GM23338 (cell line): Measurements from ENCODE around the gene HOXA1. TPM values are rescaled to one million over a fixed set of nuclear protein-coding genes. Genes with fewer than 3 reads are reported as not detected.

ENCODE experiments used
- ATAC-seq: fragments of 200-7000 bp; cut with Tn5 transposase; 3 replicates; pipeline ENCODE4 v1.9.1; 2020
- DNase-seq: peaks from one replicate; pipeline ENCODE4 v3.0.0-alpha.2; 2015; ENCODE audit warnings: low spot score
- H2AFZ ChIP-seq: fragments of 200-600 bp; sonication (generic); 2 replicates; pipeline ENCODE4 v1.8.0; 2016; ENCODE audit warnings: antibody characterized with exemption, mild to moderate bottlenecking, moderate library complexity
- H3F3A ChIP-seq: fragments of 200-600 bp; sonication (generic); replicated peaks from 2 replicates; pipeline ENCODE4 v1.8.0; 2017; ENCODE audit warnings: antibody characterized with exemption, mixed run types, low read depth
- H3K27ac ChIP-seq: fragments of 200-600 bp; sonication (generic); 2 replicates; pipeline ENCODE4 v1.6.1; 2016; ENCODE audit warnings: low read depth
- H3K27me3 ChIP-seq: fragments of 200-600 bp; sonication (generic); 2 replicates; pipeline ENCODE4 v1.8.0; 2016; ENCODE audit warnings: mild to moderate bottlenecking, mixed run types, moderate library complexity; ENCODE audit not compliant: insufficient read depth
- H3K36me3 ChIP-seq: fragments of 200-600 bp; sonication (generic); 2 replicates; pipeline ENCODE4 v1.8.0; 2016; ENCODE audit warnings: mild to moderate bottlenecking; ENCODE audit not compliant: insufficient read depth
- H3K4me1 ChIP-seq: fragments of 200-600 bp; sonication (generic); 2 replicates; pipeline ENCODE4 v1.8.0; 2016; ENCODE audit warnings: mild to moderate bottlenecking, moderate library complexity; ENCODE audit not compliant: insufficient read depth
- H3K4me2 ChIP-seq: fragments of 200-600 bp; sonication (generic); 2 replicates; pipeline ENCODE4 v1.7.1; 2017; ENCODE audit warnings: mixed run types
- H3K4me3 ChIP-seq: fragments of 200-600 bp; sonication (generic); 2 replicates; pipeline ENCODE4 v1.6.1; 2016; ENCODE audit warnings: mixed run types
- H3K79me2 ChIP-seq: fragments of 200-600 bp; sonication (generic); replicated peaks from 2 replicates; pipeline ENCODE4 v1.8.0; 2017; ENCODE audit warnings: mild to moderate bottlenecking; ENCODE audit not compliant: insufficient read depth
- H3K9me2 ChIP-seq: fragments of 200-600 bp; sonication (generic); 2 replicates; pipeline ENCODE4 v1.8.0; 2017; ENCODE audit not compliant: insufficient read depth
- H4K20me1 ChIP-seq: fragments of 200-600 bp; sonication (generic); replicated peaks from 2 replicates; pipeline ENCODE4 v1.8.0; 2017; ENCODE audit warnings: mild to moderate bottlenecking; ENCODE audit not compliant: insufficient read depth
- H3K27ac Mint-ChIP-seq: 2 replicates; pipeline ENCODE4 v1.8.0; 2020; ENCODE audit warnings: inconsistent platforms, mild to moderate bottlenecking, moderate library complexity, mixed read lengths
- H3K27me3 Mint-ChIP-seq: 3 replicates; pipeline ENCODE4 v1.8.0; 2022; ENCODE audit warnings: low read depth, mild to moderate bottlenecking, moderate library complexity, mixed read lengths, inconsistent platforms; ENCODE audit not compliant: insufficient read depth, poor library complexity
- H3K36me3 Mint-ChIP-seq: 3 replicates; pipeline ENCODE4 v1.8.0; 2021; ENCODE audit warnings: low read depth, mild to moderate bottlenecking, inconsistent platforms, moderate library complexity, mixed read lengths
- H3K4me1 Mint-ChIP-seq: 3 replicates; pipeline ENCODE4 v1.8.0; 2020; ENCODE audit warnings: mild to moderate bottlenecking, inconsistent platforms, mixed read lengths
- H3K4me3 Mint-ChIP-seq: 3 replicates; pipeline ENCODE4 v1.8.0; 2021; ENCODE audit warnings: moderate library complexity, mild to moderate bottlenecking, inconsistent platforms, mixed read lengths
- H3K9me3 Mint-ChIP-seq: 3 replicates; pipeline ENCODE4 v1.8.0; 2020; ENCODE audit warnings: moderate library complexity, mild to moderate bottlenecking, inconsistent platforms, mixed read lengths
- EZH2 ChIP-seq: fragments of 200-600 bp; sonication (generic); IDR thresholded peaks from one replicate; pipeline ENCODE4 v1.8.0; 2017; ENCODE audit warnings: antibody characterized with exemption, mild to moderate bottlenecking, low read depth; ENCODE audit not compliant: unreplicated experiment
- EZH2phosphoT487 ChIP-seq: fragments of 200-600 bp; sonication (generic); IDR thresholded peaks from one replicate; pipeline ENCODE4 v1.8.1; 2018; ENCODE audit warnings: antibody characterized with exemption; ENCODE audit not compliant: unreplicated experiment
- JUNB ChIP-seq: IDR thresholded peaks from one replicate; pipeline ENCODE4 v1.6.1; 2016; ENCODE audit warnings: antibody characterized with exemption; ENCODE audit not compliant: unreplicated experiment
- POLR2AphosphoS5 ChIP-seq: IDR thresholded peaks from 2 replicates; pipeline ENCODE4 v1.6.1; 2016; ENCODE audit warnings: antibody characterized with exemption, low read depth
- STAT1 ChIP-seq: IDR thresholded peaks from one replicate; pipeline ENCODE4 v1.6.1; 2016; ENCODE audit warnings: antibody characterized with exemption; ENCODE audit not compliant: unreplicated experiment
- ZNF331 ChIP-seq: fragments of 250-450 bp; sonication (Bioruptor Pico); IDR thresholded peaks from 2 replicates; pipeline ENCODE4 v1.5.0; 2020; ENCODE audit warnings: low read depth, mild to moderate bottlenecking, moderate library complexity
- polyA plus RNA-seq: library from polyadenylated mRNA; unstranded; fragments of >200 nt; fragmentation: Nextera tagmentation; extraction: Ambion mirVana; gene quantifications from 2 replicates; pipeline ENCODE4 v1.2.1, GENCODE V29; 2016
- total RNA-seq: library from RNA; depleted of rRNA; stranded (reverse); fragments of >200 nt; shearing (Covaris generic); gene quantifications from 2 replicates; pipeline ENCODE4 v1.2.3, GENCODE V29; 2014
- TF ChIP-seq, protein P1 (sequence below), 2 experiments: fragments of 200-600 bp in 1 of 2; sonication (generic) in 1 of 2; conservative IDR thresholded peaks; 2 replicates each; pipeline versions ENCODE4 v1.5.1 to v1.6.1; 2016 to 2017; ENCODE audit warnings: antibody characterized with exemption in 2 of 2, low read depth in 2 of 2, mild to moderate bottlenecking in 2 of 2, moderate library complexity in 1 of 2
- TF ChIP-seq, protein P2 (sequence below): IDR thresholded peaks from 2 replicates; pipeline ENCODE4 v1.6.1; 2016; ENCODE audit warnings: antibody characterized with exemption
- TF ChIP-seq, protein P3 (sequence below): fragments of 250-450 bp; sonication (Bioruptor Pico); IDR thresholded peaks from 2 replicates; pipeline ENCODE4 v1.5.0; 2020; ENCODE audit warnings: mild to moderate bottlenecking, moderate library complexity

Gene HOXA1
- total and polyA plus RNA-seq, 2 experiments from 2014 or later = not detected

DNA sequence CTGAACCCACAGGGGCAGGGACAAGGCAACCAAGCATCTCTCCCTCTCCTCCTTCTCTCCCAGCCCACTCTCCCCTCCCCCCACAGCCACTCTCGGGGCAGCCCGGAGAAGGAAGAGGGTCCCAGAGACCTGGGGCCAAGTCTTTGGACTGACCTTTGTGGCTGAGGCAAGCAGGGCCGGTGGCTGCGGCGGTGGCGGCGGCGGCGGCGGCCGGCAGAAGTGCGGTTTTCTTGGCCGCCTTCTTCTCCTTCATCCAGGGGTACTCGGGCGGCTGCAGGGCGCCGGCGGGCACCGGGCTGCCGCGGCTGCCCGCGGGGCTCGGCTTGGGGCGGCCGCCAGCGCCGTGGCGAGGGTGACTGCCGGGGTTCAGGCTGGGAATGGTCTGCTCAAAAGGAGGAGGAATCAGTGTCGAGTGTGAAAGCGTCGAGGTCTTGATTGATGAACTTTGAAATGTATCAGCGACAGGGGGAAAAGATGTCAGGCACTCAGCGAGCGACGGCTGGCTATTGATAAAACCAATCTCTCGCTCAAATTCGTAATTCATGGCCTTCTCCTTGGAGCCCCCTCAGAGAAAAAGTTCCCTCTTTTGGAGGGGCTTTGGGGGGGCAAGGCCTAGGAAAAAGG is 6.3 kb upstream of the HOXA1 start:
- peak overlapping the region; percentile 23; the same call in 1 of the 3 replicates for H3K4me3 Mint-ChIP-seq
- H3K27ac ChIP-seq = no peak overlapping the region

More for the DNA sequence above, 6.3 kb upstream of the HOXA1 start:
- ATAC-seq (no peak), DNase-seq (peak; percentile 35)
- Histone ChIP-seq H3K4me3 (no peak overlapping the region), H3K36me3 (no peaks in the 10 kb centered on the region), H3F3A (peaks cover 59% of the 10 kb centered on the region), H3K9me2 (no peaks in the 10 kb centered on the region), H4K20me1 (peaks cover 74% of the 10 kb centered on the region), H3K27me3 (peaks cover 100% of the 10 kb centered on the region), H3K79me2 (no peaks in the 10 kb centered on the region), H3K4me2 (peak overlapping the region; percentile 76; the same call in 1 of the 2 replicates), H2AFZ (no peak overlapping the region; the same call in 1 of the 2 replicates), H3K4me1 (peaks cover 51% of the 10 kb centered on the region)
- TF ChIP-seq EZH2phosphoT487 = peak; percentile 82
- no peak for TF ChIP-seq STAT1
- no peak for TF ChIP-seq JUNB
- TF ChIP-seq, protein P1, sequence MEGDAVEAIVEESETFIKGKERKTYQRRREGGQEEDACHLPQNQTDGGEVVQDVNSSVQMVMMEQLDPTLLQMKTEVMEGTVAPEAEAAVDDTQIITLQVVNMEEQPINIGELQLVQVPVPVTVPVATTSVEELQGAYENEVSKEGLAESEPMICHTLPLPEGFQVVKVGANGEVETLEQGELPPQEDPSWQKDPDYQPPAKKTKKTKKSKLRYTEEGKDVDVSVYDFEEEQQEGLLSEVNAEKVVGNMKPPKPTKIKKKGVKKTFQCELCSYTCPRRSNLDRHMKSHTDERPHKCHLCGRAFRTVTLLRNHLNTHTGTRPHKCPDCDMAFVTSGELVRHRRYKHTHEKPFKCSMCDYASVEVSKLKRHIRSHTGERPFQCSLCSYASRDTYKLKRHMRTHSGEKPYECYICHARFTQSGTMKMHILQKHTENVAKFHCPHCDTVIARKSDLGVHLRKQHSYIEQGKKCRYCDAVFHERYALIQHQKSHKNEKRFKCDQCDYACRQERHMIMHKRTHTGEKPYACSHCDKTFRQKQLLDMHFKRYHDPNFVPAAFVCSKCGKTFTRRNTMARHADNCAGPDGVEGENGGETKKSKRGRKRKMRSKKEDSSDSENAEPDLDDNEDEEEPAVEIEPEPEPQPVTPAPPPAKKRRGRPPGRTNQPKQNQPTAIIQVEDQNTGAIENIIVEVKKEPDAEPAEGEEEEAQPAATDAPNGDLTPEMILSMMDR (conservative IDR thresholded peaks at IDR 0.05; ENCODE audit: low read depth in 2 of 2) = no peak
- TF ChIP-seq, protein P2, sequence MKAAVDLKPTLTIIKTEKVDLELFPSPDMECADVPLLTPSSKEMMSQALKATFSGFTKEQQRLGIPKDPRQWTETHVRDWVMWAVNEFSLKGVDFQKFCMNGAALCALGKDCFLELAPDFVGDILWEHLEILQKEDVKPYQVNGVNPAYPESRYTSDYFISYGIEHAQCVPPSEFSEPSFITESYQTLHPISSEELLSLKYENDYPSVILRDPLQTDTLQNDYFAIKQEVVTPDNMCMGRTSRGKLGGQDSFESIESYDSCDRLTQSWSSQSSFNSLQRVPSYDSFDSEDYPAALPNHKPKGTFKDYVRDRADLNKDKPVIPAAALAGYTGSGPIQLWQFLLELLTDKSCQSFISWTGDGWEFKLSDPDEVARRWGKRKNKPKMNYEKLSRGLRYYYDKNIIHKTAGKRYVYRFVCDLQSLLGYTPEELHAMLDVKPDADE = no peak
- TF ChIP-seq EZH2 = peak; percentile 89
- no peak for TF ChIP-seq POLR2AphosphoS5
- TF ChIP-seq ZNF331 (CRISPR knock-in tag) = no peak
- TF ChIP-seq, protein P3, sequence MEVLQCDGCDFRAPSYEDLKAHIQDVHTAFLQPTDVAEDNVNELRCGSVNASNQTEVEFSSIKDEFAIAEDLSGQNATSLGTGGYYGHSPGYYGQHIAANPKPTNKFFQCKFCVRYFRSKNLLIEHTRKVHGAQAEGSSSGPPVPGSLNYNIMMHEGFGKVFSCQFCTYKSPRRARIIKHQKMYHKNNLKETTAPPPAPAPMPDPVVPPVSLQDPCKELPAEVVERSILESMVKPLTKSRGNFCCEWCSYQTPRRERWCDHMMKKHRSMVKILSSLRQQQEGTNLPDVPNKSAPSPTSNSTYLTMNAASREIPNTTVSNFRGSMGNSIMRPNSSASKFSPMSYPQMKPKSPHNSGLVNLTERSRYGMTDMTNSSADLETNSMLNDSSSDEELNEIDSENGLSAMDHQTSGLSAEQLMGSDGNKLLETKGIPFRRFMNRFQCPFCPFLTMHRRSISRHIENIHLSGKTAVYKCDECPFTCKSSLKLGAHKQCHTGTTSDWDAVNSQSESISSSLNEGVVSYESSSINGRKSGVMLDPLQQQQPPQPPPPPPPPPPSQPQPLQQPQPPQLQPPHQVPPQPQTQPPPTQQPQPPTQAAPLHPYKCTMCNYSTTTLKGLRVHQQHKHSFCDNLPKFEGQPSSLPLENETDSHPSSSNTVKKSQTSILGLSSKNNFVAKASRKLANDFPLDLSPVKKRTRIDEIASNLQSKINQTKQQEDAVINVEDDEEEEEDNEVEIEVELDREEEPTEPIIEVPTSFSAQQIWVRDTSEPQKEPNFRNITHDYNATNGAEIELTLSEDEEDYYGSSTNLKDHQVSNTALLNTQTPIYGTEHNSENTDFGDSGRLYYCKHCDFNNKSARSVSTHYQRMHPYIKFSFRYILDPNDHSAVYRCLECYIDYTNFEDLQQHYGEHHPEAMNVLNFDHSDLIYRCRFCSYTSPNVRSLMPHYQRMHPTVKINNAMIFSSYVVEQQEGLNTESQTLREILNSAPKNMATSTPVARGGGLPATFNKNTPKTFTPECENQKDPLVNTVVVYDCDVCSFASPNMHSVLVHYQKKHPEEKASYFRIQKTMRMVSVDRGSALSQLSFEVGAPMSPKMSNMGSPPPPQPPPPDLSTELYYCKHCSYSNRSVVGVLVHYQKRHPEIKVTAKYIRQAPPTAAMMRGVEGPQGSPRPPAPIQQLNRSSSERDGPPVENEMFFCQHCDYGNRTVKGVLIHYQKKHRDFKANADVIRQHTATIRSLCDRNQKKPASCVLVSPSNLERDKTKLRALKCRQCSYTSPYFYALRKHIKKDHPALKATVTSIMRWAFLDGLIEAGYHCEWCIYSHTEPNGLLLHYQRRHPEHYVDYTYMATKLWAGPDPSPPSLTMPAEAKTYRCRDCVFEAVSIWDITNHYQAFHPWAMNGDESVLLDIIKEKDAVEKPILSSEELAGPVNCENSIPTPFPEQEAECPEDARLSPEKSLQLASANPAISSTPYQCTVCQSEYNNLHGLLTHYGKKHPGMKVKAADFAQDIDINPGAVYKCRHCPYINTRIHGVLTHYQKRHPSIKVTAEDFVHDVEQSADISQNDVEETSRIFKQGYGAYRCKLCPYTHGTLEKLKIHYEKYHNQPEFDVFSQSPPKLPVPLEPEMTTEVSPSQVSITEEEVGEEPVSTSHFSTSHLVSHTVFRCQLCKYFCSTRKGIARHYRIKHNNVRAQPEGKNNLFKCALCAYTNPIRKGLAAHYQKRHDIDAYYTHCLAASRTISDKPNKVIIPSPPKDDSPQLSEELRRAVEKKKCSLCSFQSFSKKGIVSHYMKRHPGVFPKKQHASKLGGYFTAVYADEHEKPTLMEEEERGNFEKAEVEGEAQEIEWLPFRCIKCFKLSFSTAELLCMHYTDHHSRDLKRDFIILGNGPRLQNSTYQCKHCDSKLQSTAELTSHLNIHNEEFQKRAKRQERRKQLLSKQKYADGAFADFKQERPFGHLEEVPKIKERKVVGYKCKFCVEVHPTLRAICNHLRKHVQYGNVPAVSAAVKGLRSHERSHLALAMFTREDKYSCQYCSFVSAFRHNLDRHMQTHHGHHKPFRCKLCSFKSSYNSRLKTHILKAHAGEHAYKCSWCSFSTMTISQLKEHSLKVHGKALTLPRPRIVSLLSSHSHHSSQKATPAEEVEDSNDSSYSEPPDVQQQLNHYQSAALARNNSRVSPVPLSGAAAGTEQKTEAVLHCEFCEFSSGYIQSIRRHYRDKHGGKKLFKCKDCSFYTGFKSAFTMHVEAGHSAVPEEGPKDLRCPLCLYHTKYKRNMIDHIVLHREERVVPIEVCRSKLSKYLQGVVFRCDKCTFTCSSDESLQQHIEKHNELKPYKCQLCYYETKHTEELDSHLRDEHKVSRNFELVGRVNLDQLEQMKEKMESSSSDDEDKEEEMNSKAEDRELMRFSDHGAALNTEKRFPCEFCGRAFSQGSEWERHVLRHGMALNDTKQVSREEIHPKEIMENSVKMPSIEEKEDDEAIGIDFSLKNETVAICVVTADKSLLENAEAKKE (CRISPR knock-in tag) = no peak
- H3K4me1 Mint-ChIP-seq = peaks cover 45% of the 10 kb centered on the region
- no peaks in the 10 kb centered on the region for H3K36me3 Mint-ChIP-seq
- H3K27me3 Mint-ChIP-seq = peaks cover 100% of the 10 kb centered on the region
- H3K9me3 Mint-ChIP-seq = peaks cover 4% of the 10 kb centered on the region; the same call in 1 of the 3 replicates
- H3K27ac Mint-ChIP-seq = no peak overlapping the region
